GM12878 (cell line): ENCODE data around the gene LRRC31. TPM values are rescaled to one million over a fixed set of nuclear protein-coding genes. Genes with fewer than 3 reads are reported as not detected.

Experiments
- DPF2 ChIP-seq: fragments of 450-650 bp; IDR thresholded peaks from 2 replicates; pipeline ENCODE4 v1.6.1; 2017; ENCODE audit warnings: mild to moderate bottlenecking
- EGR1 ChIP-seq, 2 experiments: IDR thresholded peaks; 1 replicate in 1 of 2; 2 replicates in 1 of 2; pipeline ENCODE4 v1.6.1; 2011 to 2012; ENCODE audit warnings: low read depth in 2 of 2, low read length in 2 of 2, borderline replicate concordance in 1 of 2, mild to moderate bottlenecking in 1 of 2, moderate library complexity in 1 of 2
- FOXK2 ChIP-seq: fragments of 450-650 bp; IDR thresholded peaks from 2 replicates; pipeline ENCODE4 v1.6.1; 2017; ENCODE audit warnings: mild to moderate bottlenecking, moderate library complexity
- HCFC1 ChIP-seq: fragments of 150-350 bp; IDR thresholded peaks from 2 replicates; pipeline ENCODE4 v1.6.1; 2014; ENCODE audit warnings: low read length
- IKZF1 ChIP-seq: fragments of 450-650 bp; conservative IDR thresholded peaks from 2 replicates; pipeline ENCODE4 v1.6.1; 2017; ENCODE audit warnings: antibody characterized with exemption, mild to moderate bottlenecking
- JUND ChIP-seq: IDR thresholded peaks from 2 replicates; pipeline ENCODE4 v1.6.1; 2012; ENCODE audit warnings: low read depth, mild to moderate bottlenecking, low read length, improper control_type of control experiment, moderate library complexity
- KAT2A ChIP-seq: conservative IDR thresholded peaks from 2 replicates; pipeline ENCODE4 v1.6.1; 2011; ENCODE audit warnings: low read depth, low read length; ENCODE audit not compliant: control insufficient read depth
- POLR2A ChIP-seq: IDR thresholded peaks from 2 replicates; pipeline ENCODE4 v1.6.1; 2011; ENCODE audit warnings: low read depth, mild to moderate bottlenecking, low read length
- RAD21 ChIP-seq: IDR thresholded peaks from 2 replicates; pipeline ENCODE4 v1.6.1; 2011; ENCODE audit warnings: mild to moderate bottlenecking, low read depth, low read length, moderate library complexity; ENCODE audit not compliant: insufficient read depth
- SIX5 ChIP-seq: IDR thresholded peaks from 2 replicates; pipeline ENCODE4 v1.6.1; 2011; ENCODE audit warnings: mild to moderate bottlenecking, low read depth, low read length, moderate library complexity; ENCODE audit not compliant: severe bottlenecking
- SMARCA5 ChIP-seq: fragments of 450-650 bp; IDR thresholded peaks from 2 replicates; pipeline ENCODE4 v1.6.1; 2017; ENCODE audit warnings: mild to moderate bottlenecking
- SP1 ChIP-seq: IDR thresholded peaks from one replicate; pipeline ENCODE4 v1.6.1; 2011; ENCODE audit warnings: low read depth, low read length
- SPI1 ChIP-seq: IDR thresholded peaks from 2 replicates; pipeline ENCODE4 v1.6.1; 2011; ENCODE audit warnings: low read depth, mild to moderate bottlenecking, low read length, moderate library complexity, borderline replicate concordance; ENCODE audit not compliant: insufficient read depth
- SUPT20H ChIP-seq: IDR thresholded peaks from 2 replicates; pipeline ENCODE4 v1.6.1; 2011; ENCODE audit warnings: low read depth, mild to moderate bottlenecking, low read length, moderate library complexity, borderline replicate concordance; ENCODE audit not compliant: control insufficient read depth
- ZNF207 ChIP-seq: fragments of 450-650 bp; IDR thresholded peaks from 2 replicates; pipeline ENCODE4 v1.6.1; 2014; ENCODE audit warnings: antibody characterized with exemption, mild to moderate bottlenecking, borderline replicate concordance
- ZNF217 ChIP-seq: fragments of 450-650 bp; IDR thresholded peaks from 2 replicates; pipeline ENCODE4 v1.6.1; 2017; ENCODE audit warnings: antibody characterized with exemption, mild to moderate bottlenecking
- ZNF274 ChIP-seq: IDR thresholded peaks from one replicate; pipeline ENCODE4 v1.8.0; 2011; ENCODE audit not compliant: insufficient read length, insufficient read depth
- polyA plus RNA-seq, 11 experiments: library from polyadenylated mRNA; depleted of rRNA in 4 of 11; unstranded in 6 of 11; stranded (reverse) in 5 of 11; fragments of >200 nt; fragmentation: Nextera tagmentation in 4 of 11; fragmentation: Illumina TruSeq in 1 of 11; extraction: Ambion mirVana in 4 of 11; extraction: Trizol in 1 of 11; gene quantifications; 1 replicate in 1 of 11; 2 replicates in 10 of 11; pipeline versions ENCODE4 v1.2.1 to v1.2.3, GENCODE V29; 2011 to 2016; ENCODE audit warnings: inconsistent platforms in 2 of 11, missing spikeins in 2 of 11, low read depth in 1 of 11
- total RNA-seq, 4 experiments: library from RNA; depleted of rRNA in 3 of 4; stranded (reverse); fragments of >200 nt in 3 of 4; fragmentation: Illumina TruSeq in 1 of 4; extraction: Trizol in 1 of 4; gene quantifications; 2 replicates each; pipeline versions ENCODE4 v1.2.1 to v1.2.3, GENCODE V29; 2013 to 2021
- TF ChIP-seq, protein P1 (sequence below): IDR thresholded peaks from 2 replicates; pipeline ENCODE4 v1.6.1; 2012; ENCODE audit warnings: low read depth, low read length, improper control_type of control experiment
- TF ChIP-seq, protein P2 (sequence below): fragments of 450-650 bp; IDR thresholded peaks from 2 replicates; pipeline ENCODE4 v1.6.1; 2016; ENCODE audit warnings: mild to moderate bottlenecking
- TF ChIP-seq, protein P3 (sequence below), 3 experiments: IDR thresholded peaks in 2 of 3; conservative IDR thresholded peaks in 1 of 3; 2 replicates each; pipeline ENCODE4 v1.5.1; 2011; ENCODE audit warnings: low read depth in 3 of 3, low read length in 3 of 3, mild to moderate bottlenecking in 3 of 3, control low read depth in 2 of 3, moderate library complexity in 2 of 3, inconsistent platforms in 1 of 3, mixed read lengths in 1 of 3; ENCODE audit not compliant: control insufficient read depth in 2 of 3, insufficient read depth in 1 of 3; ENCODE audit errors: extremely low read depth in 1 of 3
- TF ChIP-seq, protein P4 (sequence below): IDR thresholded peaks from 2 replicates; pipeline ENCODE4 v1.6.1; 2011; ENCODE audit warnings: borderline replicate concordance, low read depth, mild to moderate bottlenecking, moderate library complexity, low read length; ENCODE audit not compliant: insufficient read depth, poor library complexity, severe bottlenecking
- TF ChIP-seq, protein P5 (sequence below): fragments of 450-650 bp; conservative IDR thresholded peaks from 2 replicates; pipeline ENCODE4 v1.6.1; 2017; ENCODE audit warnings: mild to moderate bottlenecking, moderate library complexity

Gene LRRC31
- total and polyA plus RNA-seq, 10 of the 15 experiments (the other 5 are each of a cell fraction or from before 2014, with no cell fraction given) = 0.04 to 0.06 (median 0.06) TPM; not detected in 7

DNA sequence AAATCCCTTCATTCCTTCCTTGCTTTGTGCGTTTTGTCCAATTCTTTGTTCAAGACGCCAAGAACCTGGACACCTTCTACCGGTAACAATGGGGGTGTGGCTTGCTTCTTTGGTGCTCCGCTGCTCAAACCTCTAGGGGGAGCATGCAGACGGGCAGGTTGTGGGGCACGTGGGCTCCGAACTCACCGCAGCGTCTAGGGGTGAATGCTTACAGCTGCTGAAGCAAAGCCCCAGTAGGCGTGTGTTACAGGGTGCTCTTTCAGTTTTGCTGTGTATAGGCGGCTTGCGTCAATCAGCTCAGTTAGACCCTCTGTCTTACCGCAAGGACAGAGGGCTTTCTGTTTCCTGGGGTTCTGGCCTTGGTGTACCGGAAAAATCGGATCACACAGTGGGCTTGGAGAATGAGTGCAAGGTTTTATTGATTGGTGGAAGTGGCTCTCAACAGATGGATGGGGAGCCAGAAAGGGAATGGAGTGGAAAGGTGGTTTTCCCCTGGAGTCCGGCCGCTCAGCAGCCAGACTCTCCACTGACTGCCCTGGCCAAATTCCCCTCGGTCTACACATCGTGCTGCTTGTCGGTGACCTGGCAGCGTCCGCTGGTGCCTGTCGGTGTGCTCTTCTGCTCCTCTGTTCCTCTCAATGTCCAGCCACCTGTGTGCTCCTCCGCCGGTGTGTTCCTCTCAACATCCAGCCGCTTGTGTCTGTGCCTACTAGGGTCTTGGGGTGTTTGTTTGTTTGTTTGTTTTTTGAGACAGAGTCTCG is 55.8 kb downstream of the LRRC31 start (continued):
- TF ChIP-seq, protein P1, sequence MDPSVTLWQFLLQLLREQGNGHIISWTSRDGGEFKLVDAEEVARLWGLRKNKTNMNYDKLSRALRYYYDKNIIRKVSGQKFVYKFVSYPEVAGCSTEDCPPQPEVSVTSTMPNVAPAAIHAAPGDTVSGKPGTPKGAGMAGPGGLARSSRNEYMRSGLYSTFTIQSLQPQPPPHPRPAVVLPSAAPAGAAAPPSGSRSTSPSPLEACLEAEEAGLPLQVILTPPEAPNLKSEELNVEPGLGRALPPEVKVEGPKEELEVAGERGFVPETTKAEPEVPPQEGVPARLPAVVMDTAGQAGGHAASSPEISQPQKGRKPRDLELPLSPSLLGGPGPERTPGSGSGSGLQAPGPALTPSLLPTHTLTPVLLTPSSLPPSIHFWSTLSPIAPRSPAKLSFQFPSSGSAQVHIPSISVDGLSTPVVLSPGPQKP = no peak
- peak; percentile 70 for TF ChIP-seq POLR2A
- peak; percentile 87 for TF ChIP-seq IKZF1
- TF ChIP-seq FOXK2 = no peak
- peak in 1 of 2 experiments; percentile 9; a peak in 1 of 3 replicates for TF ChIP-seq EGR1 (IDR thresholded peaks at IDR 0.05; ENCODE audit: borderline replicate concordance in 1 of 2, low read depth in 2 of 2, low read length in 2 of 2)
- TF ChIP-seq, protein P2, sequence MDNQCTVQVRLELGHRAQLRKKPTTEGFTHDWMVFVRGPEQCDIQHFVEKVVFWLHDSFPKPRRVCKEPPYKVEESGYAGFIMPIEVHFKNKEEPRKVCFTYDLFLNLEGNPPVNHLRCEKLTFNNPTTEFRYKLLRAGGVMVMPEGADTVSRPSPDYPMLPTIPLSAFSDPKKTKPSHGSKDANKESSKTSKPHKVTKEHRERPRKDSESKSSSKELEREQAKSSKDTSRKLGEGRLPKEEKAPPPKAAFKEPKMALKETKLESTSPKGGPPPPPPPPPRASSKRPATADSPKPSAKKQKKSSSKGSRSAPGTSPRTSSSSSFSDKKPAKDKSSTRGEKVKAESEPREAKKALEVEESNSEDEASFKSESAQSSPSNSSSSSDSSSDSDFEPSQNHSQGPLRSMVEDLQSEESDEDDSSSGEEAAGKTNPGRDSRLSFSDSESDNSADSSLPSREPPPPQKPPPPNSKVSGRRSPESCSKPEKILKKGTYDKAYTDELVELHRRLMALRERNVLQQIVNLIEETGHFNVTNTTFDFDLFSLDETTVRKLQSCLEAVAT = peak; percentile 68; the same call in 1 of the 2 replicates
- TF ChIP-seq SP1 = peak; percentile 50
- TF ChIP-seq, protein P3, sequence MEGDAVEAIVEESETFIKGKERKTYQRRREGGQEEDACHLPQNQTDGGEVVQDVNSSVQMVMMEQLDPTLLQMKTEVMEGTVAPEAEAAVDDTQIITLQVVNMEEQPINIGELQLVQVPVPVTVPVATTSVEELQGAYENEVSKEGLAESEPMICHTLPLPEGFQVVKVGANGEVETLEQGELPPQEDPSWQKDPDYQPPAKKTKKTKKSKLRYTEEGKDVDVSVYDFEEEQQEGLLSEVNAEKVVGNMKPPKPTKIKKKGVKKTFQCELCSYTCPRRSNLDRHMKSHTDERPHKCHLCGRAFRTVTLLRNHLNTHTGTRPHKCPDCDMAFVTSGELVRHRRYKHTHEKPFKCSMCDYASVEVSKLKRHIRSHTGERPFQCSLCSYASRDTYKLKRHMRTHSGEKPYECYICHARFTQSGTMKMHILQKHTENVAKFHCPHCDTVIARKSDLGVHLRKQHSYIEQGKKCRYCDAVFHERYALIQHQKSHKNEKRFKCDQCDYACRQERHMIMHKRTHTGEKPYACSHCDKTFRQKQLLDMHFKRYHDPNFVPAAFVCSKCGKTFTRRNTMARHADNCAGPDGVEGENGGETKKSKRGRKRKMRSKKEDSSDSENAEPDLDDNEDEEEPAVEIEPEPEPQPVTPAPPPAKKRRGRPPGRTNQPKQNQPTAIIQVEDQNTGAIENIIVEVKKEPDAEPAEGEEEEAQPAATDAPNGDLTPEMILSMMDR (IDR thresholded peaks at IDR 0.05 in 2 of 3, conservative IDR thresholded peaks at IDR 0.05 in 1 of 3; ENCODE audit: control insufficient read depth in 2 of 3, extremely low read depth in 1 of 3, insufficient read depth in 1 of 3, low read depth in 3 of 3, low read length in 3 of 3) = peak; percentile 53 to 84 (median 74)
- no peak for TF ChIP-seq HCFC1
- peak; percentile 95 for TF ChIP-seq DPF2
- no peak for TF ChIP-seq SPI1
- no peak for TF ChIP-seq JUND
- no peak for TF ChIP-seq SUPT20H
- TF ChIP-seq ZNF274 = no peak
- TF ChIP-seq RAD21 = peak; percentile 63
- TF ChIP-seq, protein P4, sequence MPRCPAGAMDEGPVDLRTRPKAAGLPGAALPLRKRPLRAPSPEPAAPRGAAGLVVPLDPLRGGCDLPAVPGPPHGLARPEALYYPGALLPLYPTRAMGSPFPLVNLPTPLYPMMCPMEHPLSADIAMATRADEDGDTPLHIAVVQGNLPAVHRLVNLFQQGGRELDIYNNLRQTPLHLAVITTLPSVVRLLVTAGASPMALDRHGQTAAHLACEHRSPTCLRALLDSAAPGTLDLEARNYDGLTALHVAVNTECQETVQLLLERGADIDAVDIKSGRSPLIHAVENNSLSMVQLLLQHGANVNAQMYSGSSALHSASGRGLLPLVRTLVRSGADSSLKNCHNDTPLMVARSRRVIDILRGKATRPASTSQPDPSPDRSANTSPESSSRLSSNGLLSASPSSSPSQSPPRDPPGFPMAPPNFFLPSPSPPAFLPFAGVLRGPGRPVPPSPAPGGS = no peak
- no peak for TF ChIP-seq KAT2A
- TF ChIP-seq SMARCA5 = no peak
- TF ChIP-seq SIX5 = no peak
- TF ChIP-seq, protein P5, sequence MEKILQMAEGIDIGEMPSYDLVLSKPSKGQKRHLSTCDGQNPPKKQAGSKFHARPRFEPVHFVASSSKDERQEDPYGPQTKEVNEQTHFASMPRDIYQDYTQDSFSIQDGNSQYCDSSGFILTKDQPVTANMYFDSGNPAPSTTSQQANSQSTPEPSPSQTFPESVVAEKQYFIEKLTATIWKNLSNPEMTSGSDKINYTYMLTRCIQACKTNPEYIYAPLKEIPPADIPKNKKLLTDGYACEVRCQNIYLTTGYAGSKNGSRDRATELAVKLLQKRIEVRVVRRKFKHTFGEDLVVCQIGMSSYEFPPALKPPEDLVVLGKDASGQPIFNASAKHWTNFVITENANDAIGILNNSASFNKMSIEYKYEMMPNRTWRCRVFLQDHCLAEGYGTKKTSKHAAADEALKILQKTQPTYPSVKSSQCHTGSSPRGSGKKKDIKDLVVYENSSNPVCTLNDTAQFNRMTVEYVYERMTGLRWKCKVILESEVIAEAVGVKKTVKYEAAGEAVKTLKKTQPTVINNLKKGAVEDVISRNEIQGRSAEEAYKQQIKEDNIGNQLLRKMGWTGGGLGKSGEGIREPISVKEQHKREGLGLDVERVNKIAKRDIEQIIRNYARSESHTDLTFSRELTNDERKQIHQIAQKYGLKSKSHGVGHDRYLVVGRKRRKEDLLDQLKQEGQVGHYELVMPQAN = peak; percentile 48; the same call in 1 of the 2 replicates
- TF ChIP-seq ZNF217 = peak; percentile 57; the same call in 1 of the 2 replicates
- TF ChIP-seq ZNF207 = no peak; the same call in 1 of the 2 replicates
